Measurements from ENCODE around the gene SIAH3.
"Not testable (repeated sequence)": the region's sequence is repeated elsewhere in the genome, so short reads cannot be mapped to it uniquely, and the experiment has no call there.

SIAH3 gene, protein sequence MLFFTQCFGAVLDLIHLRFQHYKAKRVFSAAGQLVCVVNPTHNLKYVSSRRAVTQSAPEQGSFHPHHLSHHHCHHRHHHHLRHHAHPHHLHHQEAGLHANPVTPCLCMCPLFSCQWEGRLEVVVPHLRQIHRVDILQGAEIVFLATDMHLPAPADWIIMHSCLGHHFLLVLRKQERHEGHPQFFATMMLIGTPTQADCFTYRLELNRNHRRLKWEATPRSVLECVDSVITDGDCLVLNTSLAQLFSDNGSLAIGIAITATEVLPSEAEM

GRCh38 chr13:45851171-45851921, at the start of gene SIAH3:
Gene SIAH3 (minus strand): TSS chr13:45851753. CDS start chr13:45851629, 124 bp downstream.
- DNase-seq (ENCODE audit: low spot score) = no peak

GRCh38 chr13:45899406-45899805, 47.9 kb upstream of the SIAH3 start:
- no peak for DNase-seq (ENCODE audit: low spot score)

DNA sequence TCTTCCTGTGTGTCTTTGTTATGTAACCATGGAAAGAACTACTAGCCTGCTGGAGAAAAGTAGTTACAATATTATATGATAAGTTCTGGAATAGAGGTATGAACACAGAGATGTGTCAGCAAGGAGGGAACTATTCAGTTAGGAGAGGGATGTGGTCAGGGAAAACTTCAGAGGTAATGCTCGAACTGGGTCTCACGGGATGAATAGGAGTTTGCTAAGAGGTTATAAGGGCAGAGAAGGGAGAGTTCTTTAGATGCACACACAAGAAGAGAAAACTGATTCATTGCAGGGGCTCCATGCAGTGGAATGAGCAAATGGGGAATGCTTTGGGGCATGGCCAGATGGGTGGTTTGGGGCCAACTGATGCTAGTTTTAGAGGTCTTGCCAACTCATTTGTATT, 46.0 kb upstream of the SIAH3 start:
- DNase-seq (ENCODE audit: low spot score) = no peak

DNA sequence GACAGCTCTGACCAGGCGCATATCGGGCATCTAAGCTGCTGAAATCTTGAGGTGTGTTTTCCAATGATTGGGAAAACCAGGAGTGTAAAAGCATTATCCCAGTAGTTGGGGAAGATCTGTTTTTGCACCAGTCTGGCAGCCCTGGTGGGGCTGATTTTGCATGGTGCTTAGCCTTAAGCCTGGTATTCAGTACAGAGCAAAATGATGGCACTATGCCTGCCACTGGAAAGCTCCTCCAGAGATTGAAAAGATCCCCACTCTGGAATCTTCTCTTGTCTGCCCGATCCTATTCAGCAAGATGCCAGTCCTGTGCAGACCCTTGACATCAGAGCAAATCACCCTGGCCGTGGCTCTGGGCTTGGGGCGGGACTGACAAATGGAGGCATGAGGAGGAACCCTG, 44.7 kb upstream of the SIAH3 start:
- no peak for DNase-seq (ENCODE audit: low spot score)

- DNase-seq (ENCODE audit: low spot score) = no peak
These were observed 44.3 kb upstream of the SIAH3 start for GRCh38 chr13:45895881-45896280.

DNA sequence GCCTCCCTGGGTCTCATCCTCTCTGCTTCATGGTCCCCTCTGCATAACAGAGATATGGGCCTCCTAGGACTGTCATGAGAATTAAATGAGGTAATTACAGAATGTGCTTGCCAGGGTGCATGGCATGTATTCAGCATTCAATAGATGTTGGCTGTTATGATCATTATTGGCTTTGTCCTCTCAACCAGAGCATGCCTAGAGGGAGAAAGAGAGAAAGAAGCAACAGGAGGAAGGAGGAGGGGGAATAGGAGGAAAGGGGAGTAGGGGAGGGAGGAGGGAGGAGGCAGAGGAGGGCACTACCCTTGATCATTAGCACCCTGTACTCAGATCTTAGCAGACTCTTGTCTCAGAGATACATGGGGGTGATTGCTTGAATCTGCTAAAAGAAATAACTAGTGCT, 41.0 kb upstream of the SIAH3 start:
- no peak for DNase-seq (ENCODE audit: low spot score)

DNA sequence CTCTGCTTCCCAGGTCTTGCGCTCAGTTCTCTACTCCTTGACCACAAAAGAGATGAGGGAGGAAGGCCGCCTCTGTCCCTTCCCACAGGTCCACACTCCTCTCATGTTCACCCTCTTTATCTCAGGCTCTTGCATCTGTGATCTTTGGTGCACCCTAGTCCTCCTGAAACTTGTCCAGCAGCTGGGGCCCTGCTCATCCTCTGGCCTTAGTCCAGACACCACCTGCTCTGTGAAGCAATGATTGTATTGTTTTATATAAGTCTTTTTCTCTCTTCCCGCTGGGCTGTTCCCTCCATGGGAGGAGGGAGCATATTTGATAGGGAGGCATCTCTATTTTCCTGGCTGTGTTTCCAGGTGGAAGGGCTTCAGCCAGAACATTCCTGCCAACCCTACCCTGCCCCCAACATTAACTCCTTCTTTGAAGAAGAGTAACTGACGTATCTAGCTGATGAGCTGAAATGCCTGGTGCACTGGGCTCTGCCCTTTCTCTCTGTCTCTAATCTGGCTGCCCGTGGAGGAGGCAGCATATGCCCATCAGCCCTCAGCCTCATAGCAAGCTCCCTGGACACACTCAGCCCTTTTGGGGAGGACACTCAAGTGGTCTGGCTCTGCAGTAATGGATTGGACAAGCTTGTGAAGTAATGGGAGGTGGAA, 38.2 kb upstream of the SIAH3 start:
- DNase-seq (ENCODE audit: low spot score) = no peak

DNA sequence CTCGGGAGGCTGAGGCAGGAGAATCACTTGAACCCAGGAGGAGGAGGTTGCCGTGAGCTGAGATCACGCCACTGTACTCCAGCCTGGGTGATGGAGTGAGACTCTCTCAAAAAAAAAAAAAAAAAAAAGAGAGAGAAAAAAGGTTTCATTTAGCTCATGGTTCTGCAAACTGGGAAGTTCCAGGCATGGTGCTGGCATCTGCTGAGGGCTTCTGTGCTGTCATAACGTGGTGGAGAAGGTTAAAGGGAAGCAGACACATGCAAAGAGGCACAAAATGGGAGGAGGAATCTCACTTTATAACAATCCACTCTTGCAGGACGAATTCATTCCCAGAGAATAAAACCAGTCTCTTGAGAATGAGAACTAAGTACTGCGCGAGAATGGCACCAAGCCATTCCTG, 34.9 kb upstream of the SIAH3 start:
- no peak for DNase-seq (ENCODE audit: low spot score)

GRCh38 chr13:45885194-45885593, 33.6 kb upstream of the SIAH3 start:
- DNase-seq (ENCODE audit: low spot score) = no peak

- DNase-seq (ENCODE audit: low spot score) = no peak
These were observed 31.1 kb upstream of the SIAH3 start for GRCh38 chr13:45882626-45883025.

- DNase-seq (ENCODE audit: low spot score) = no peak
These were observed 29.8 kb upstream of the SIAH3 start for GRCh38 chr13:45881353-45881752.

DNA sequence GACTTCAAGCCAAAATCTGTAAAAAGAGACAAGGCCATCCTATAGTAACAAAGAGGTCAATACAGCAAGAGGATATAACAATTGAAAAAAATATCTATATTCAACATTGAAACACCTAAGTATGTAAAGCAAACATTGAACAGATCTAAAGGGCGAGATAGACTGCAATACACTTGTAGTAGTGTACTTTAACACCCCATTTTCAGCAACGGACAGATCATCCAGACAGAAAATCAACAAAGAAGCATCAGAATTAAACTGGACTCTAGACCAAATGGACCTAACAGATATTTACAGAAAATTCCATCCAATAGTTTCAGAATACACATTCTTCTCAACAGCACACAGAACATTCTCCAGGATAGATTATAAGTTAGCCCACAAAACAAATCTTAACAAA, 28.7 kb upstream of the SIAH3 start:
- no peak for DNase-seq (ENCODE audit: low spot score)

DNA sequence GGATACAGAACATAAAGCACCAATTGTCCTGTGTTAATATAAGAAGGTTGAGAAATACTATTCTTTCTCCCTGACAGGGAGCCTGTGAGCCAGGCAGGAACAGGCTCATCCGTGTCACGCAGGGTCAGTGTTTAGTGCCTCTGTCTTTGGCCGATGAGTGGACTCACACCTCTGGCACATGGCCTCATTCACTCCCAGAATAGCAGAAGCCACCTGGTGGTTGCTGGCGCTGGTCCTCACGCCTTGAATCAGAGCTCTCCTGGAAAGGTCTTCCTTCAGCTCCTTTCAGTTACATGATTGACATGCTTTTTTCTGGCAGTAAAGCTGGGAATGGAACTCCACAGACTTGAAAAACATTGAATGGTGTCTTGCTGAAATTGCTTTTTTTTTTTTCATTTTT, 28.1 kb upstream of the SIAH3 start:
- DNase-seq (ENCODE audit: low spot score) = peak; percentile 17

DNA sequence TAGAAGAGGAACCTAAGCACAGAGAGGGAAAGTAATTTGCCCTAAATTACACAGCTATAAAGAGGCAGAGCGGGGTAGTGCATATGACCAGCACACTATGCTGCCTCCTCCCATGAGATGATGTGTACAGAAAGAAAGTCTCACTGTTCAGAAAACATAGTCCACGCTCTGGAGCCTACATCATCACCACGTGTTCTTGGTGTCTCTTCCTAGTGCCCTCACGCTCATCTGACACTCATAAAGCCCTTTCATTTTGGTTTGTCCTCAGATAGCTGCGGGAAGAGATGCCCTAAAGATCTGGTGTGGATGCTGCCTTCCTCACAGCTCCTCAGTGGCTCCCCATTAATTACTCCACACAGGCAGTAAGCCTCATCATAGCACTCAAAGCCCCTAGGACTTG, 27.4 kb upstream of the SIAH3 start:
- DNase-seq (ENCODE audit: low spot score) = no peak

DNA sequence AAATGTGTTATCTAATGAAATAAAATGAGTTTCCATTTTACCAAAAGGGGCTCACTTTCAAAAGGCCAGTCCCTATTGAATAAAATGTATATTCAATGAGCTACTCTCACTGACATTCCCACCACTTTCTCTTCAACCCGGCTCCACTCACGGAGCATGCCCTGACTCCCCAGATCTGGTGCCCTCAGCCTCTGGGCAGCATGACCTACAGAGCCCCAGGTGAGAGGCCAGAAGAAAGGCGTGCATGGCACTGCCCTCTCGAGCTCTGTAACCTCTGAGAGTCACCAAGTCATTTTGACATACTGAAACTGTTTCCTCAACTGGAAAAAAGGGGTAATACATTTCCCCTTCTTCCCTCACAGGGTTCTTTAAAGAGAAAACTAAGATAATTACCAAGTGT, 25.2 kb upstream of the SIAH3 start:
- DNase-seq (ENCODE audit: low spot score) = no peak

DNA sequence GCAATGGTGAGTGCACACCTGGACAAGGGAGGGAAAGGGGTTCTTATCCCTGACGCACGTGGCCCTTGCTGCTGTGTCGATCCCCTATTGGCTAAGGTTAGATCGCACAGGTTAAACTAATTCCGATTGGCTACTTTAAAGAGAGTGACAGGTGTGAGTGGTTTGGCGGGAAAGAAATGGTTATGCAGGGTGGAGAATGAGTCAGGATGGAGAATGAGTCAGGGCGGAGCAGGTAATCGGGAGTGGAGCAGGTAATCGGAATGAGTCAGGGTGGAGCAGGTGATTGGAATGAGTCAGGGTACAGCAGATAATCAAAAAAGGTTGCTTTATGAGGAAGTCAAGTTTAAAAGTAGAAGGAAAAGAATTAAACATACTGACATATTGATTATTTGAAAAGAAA, 24.4 kb upstream of the SIAH3 start:
- DNase-seq (ENCODE audit: low spot score) = no peak

DNA sequence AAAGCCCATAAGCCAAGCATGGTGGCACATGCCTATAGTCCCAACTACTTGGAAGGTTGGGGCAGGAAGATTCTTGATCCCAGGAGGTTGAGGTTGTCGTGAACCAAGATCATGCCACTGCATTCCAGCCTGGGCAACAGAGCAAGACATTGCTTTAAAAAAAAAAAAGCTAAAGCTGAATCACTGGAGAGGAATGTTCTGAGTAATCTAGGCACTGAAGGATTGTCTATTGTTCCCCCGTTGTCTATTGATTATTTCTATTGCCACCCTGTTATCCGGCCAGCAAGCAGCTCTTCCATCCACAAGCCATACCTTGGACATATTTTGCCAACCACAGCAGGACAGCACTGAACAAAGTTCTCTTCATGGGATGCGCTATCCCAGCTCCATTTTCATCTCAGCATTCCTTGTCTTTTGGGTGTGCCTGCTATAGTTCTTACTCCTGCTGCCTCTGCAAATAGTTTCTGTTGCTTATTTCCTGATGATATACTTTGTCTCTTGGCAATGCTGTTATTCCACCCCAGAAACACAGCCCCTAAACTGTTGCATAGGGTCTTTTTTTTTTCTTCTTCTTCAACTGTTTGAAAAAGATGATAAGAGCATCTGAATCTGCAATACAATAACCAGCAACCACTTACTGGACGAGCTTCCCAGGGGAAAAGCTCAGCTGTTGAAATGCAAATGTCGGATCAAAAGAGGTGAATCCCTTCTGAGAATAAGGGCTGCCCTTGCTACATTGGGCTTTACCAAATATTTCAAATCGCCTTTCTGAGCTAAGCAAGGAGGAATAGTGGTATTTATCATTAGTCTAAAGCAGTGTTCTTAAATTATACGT, 22.2 kb upstream of the SIAH3 start:
- DNase-seq (ENCODE audit: low spot score) = peak; percentile 67

- DNase-seq (ENCODE audit: low spot score) = no peak
These were observed 21.0 kb upstream of the SIAH3 start for GRCh38 chr13:45872566-45872965.

DNA sequence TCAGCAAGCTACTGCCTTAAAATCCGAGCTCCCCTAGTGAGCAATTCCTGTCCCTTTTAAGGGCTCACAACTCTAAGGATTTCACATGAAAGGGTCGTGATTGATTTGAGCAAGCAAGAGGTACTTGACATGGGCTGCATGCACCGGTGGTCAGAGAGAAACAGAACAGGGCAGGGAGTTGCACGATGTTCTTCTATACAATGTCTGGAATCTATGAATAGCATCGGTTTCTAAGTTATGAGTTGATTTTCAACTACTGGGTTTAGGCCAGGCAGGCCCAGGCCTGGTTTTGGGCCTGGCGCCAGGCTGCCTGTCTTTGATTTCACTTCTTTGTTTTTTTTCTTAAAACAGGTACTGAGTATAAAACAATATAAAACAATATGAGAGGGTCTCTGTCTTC, 19.6 kb upstream of the SIAH3 start:
- DNase-seq (ENCODE audit: low spot score) = not testable (repeated sequence)

DNA sequence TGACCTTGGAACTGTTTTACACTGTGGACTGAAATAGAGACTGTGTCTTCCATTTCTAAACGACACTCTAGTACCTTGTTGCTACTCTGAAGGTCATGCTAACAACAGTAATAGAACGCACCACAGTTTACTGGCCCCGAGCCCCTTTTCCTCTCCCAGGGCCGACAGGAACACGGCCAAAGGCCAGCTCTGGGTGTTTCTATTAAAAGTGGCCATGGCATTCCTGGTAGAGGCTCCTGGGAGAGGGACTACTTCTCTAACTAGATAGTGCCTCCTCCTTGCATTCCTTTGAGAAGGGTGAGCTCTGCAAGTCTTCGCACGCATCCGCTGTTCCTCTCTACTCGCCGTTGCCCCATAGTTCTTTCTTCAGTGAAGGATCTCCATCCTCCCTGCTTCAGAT, 18.7 kb upstream of the SIAH3 start:
- no peak for DNase-seq (ENCODE audit: low spot score)

DNA sequence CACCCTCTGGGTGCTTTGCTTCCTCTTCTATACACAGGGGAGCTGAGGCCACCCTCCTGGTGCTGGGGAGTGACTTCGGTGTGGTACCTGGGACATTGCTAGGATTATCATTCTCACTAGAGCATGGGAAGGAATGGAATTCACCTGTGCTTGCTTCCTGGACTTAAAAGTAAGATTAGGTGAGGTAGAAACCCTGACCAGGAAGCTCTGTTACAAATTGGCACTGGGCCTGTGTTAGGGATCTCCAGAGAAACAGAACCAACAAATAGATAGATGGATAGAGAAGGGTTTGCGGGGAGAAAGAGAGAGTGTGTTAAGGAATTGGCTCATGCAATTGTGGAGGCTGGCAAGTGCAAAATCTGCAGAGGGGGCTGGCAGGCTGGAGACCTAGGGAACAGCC, 13.9 kb upstream of the SIAH3 start:
- DNase-seq (ENCODE audit: low spot score) = no peak

Data from kidney capillary endothelial cell (primary cell).